Ishikawa (cell line): ENCODE data around the gene TMEM238.
A peak's percentile ranks its signal among the peaks of the same experiment; 100 is the strongest.

Source experiments
- CEBPB ChIP-seq: IDR thresholded peaks from 2 replicates; pipeline ENCODE4 v1.6.1; 2012
- CREB1 ChIP-seq: IDR thresholded peaks from 2 replicates; pipeline ENCODE4 v1.6.1; 2012; ENCODE audit warnings: low read depth
- EGR1 ChIP-seq: IDR thresholded peaks from 2 replicates; pipeline ENCODE4 v1.6.1; 2012
- EP300 ChIP-seq: IDR thresholded peaks from 2 replicates; pipeline ENCODE4 v1.6.1; 2012; ENCODE audit warnings: borderline replicate concordance
- FOXM1 ChIP-seq: IDR thresholded peaks from 2 replicates; pipeline ENCODE4 v1.6.1; 2012; ENCODE audit warnings: low read depth, borderline replicate concordance
- MAX ChIP-seq: IDR thresholded peaks from 2 replicates; pipeline ENCODE4 v1.6.1; 2012
- NFIC ChIP-seq: IDR thresholded peaks from 2 replicates; pipeline ENCODE4 v1.6.1; 2012
- RAD21 ChIP-seq: IDR thresholded peaks from 2 replicates; pipeline ENCODE4 v1.6.1; 2012; ENCODE audit warnings: low read depth
- TAF1 ChIP-seq: IDR thresholded peaks from 2 replicates; pipeline ENCODE4 v1.6.1; 2012; ENCODE audit warnings: low read depth, mild to moderate bottlenecking
- TCF12 ChIP-seq: IDR thresholded peaks from 2 replicates; pipeline ENCODE4 v1.6.1; 2012; ENCODE audit warnings: low read depth
- TEAD4 ChIP-seq: IDR thresholded peaks from 2 replicates; pipeline ENCODE4 v1.6.1; 2012
- YY1 ChIP-seq: IDR thresholded peaks from 2 replicates; pipeline ENCODE4 v1.6.1; 2012; ENCODE audit warnings: low read depth
- ZBTB7A ChIP-seq: IDR thresholded peaks from 2 replicates; pipeline ENCODE4 v1.6.1; 2012; ENCODE audit warnings: low read depth
- TF ChIP-seq, protein P1 (sequence below): IDR thresholded peaks from 2 replicates; pipeline ENCODE4 v1.6.1; 2012
- TF ChIP-seq, protein P2 (sequence below): IDR thresholded peaks from 2 replicates; pipeline ENCODE4 v1.6.1; 2012; ENCODE audit warnings: low read depth, mild to moderate bottlenecking

TMEM238 gene

DNA sequence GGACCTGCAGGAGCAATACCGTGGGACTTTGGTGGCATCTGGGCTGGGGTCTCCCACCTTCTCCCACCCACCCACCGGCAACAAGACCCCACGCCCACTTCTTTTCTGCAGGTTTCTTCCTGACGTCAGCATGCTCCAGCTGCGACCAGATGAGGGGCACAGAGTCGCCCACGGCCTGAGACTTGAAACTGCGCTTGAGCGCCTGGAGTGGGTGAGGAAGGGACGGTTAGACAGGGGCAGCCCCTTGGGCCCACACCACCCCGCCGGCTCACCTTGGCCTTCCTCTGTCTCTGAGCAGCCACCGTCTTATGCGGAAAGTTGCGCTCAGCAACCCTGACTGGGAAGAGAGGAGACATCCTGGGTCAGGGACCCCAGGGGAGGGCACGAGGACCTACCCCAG is 23.2 kb downstream of the TMEM238 start:
- TF ChIP-seq YY1: no peak
- TF ChIP-seq CREB1: no peak
- no peak for TF ChIP-seq TCF12
- TF ChIP-seq EGR1: no peak
- TF ChIP-seq EP300: no peak
- TF ChIP-seq NFIC: no peak
- TF ChIP-seq FOXM1: no peak
- TF ChIP-seq, protein P1, sequence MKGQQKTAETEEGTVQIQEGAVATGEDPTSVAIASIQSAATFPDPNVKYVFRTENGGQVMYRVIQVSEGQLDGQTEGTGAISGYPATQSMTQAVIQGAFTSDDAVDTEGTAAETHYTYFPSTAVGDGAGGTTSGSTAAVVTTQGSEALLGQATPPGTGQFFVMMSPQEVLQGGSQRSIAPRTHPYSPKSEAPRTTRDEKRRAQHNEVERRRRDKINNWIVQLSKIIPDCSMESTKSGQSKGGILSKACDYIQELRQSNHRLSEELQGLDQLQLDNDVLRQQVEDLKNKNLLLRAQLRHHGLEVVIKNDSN: no peak
- TF ChIP-seq MAX: no peak
- TF ChIP-seq CEBPB: no peak
- TF ChIP-seq ZBTB7A: no peak
- TF ChIP-seq, protein P2, sequence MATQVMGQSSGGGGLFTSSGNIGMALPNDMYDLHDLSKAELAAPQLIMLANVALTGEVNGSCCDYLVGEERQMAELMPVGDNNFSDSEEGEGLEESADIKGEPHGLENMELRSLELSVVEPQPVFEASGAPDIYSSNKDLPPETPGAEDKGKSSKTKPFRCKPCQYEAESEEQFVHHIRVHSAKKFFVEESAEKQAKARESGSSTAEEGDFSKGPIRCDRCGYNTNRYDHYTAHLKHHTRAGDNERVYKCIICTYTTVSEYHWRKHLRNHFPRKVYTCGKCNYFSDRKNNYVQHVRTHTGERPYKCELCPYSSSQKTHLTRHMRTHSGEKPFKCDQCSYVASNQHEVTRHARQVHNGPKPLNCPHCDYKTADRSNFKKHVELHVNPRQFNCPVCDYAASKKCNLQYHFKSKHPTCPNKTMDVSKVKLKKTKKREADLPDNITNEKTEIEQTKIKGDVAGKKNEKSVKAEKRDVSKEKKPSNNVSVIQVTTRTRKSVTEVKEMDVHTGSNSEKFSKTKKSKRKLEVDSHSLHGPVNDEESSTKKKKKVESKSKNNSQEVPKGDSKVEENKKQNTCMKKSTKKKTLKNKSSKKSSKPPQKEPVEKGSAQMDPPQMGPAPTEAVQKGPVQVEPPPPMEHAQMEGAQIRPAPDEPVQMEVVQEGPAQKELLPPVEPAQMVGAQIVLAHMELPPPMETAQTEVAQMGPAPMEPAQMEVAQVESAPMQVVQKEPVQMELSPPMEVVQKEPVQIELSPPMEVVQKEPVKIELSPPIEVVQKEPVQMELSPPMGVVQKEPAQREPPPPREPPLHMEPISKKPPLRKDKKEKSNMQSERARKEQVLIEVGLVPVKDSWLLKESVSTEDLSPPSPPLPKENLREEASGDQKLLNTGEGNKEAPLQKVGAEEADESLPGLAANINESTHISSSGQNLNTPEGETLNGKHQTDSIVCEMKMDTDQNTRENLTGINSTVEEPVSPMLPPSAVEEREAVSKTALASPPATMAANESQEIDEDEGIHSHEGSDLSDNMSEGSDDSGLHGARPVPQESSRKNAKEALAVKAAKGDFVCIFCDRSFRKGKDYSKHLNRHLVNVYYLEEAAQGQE: no peak
- TF ChIP-seq TEAD4: no peak
- TF ChIP-seq RAD21: no peak
- TF ChIP-seq TAF1: no peak

- no peak for TF ChIP-seq EGR1
- TF ChIP-seq TEAD4: no peak
Observed at GRCh38 chr19:55358943-55359908, 24.9 kb downstream of the TMEM238 start.

- TF ChIP-seq FOXM1 (no peak), MAX (no peak), TCF12 (no peak), TAF1 (no peak), RAD21 (no peak), CREB1 (no peak), CEBPB (no peak), EGR1 (no peak), EP300 (no peak), YY1 (no peak), ZBTB7A (no peak), NFIC (no peak), TEAD4 (no peak)
- TF ChIP-seq, protein P1: no peak
- TF ChIP-seq, protein P2: no peak
Observed at GRCh38 chr19:55358493-55358892, 25.6 kb downstream of the TMEM238 start.

DNA sequence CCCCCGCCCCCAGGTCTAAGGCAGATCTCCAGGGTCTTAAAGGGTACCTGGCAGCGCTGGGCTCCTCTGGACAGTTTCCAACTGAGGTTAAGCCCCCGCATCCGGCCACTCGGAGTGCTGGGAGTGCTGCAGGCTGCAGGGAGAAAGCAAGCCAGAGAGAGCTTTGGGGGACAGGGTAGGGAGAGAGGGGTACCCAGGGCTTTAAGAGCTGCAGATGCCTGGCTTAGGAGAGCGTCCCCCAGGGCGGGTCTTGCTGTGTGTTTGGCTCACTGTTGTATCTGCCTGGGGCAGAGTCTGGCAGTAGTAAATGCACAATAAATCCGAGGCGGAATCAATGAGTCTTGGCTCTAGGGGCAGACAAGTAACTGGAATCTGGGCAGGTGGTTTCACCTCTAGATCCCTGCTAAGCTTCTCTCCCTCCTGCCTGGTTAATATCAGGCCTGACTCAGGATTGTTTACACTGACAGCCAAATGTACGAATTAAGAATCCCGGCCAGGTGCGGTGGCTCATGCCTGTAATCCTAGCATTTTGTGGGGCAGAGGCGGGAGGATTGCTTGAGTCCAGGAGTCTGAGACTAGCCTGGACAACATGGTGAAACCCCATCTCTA is 28.8 kb downstream of the TMEM238 start:
- TF ChIP-seq MAX (no peak), TEAD4 (no peak), NFIC (0 out of 2 replicates have a peak, but pooled peaks have one; percentile 7)
- TF ChIP-seq, protein P2: no peak
